GM23248 (cell line): Measurements from ENCODE around the gene ARHGDIA. TPM values are rescaled to one million over a fixed set of nuclear protein-coding genes. Genes with fewer than 3 reads are reported as not detected.

Experiments used
- DNase-seq: peaks from one replicate; pipeline ENCODE4 v3.0.0-alpha.2; 2015
- H2AFZ ChIP-seq: fragments of 200-600 bp; sonication (generic); 2 replicates; pipeline ENCODE4 v1.6.1; 2016; ENCODE audit warnings: antibody characterized with exemption
- H3F3A ChIP-seq: fragments of 200-600 bp; sonication (generic); 2 replicates; pipeline ENCODE4 v1.6.1; 2016; ENCODE audit warnings: mild to moderate bottlenecking, antibody characterized with exemption, mixed run types; ENCODE audit not compliant: insufficient read depth
- H3K27ac ChIP-seq: fragments of 200-600 bp; sonication (generic); 2 replicates; pipeline ENCODE4 v1.5.1; 2016; ENCODE audit warnings: mild to moderate bottlenecking
- H3K27me3 ChIP-seq: fragments of 200-600 bp; sonication (generic); replicated peaks from 2 replicates; pipeline ENCODE4 v1.6.1; 2016; ENCODE audit warnings: mild to moderate bottlenecking; ENCODE audit not compliant: insufficient read depth
- H3K36me3 ChIP-seq: fragments of 200-600 bp; sonication (generic); 2 replicates; pipeline ENCODE4 v1.6.1; 2016; ENCODE audit warnings: low read depth, mild to moderate bottlenecking
- H3K4me1 ChIP-seq: fragments of 200-600 bp; sonication (generic); 2 replicates; pipeline ENCODE4 v1.6.1; 2016; ENCODE audit warnings: mild to moderate bottlenecking; ENCODE audit not compliant: insufficient read depth
- H3K4me2 ChIP-seq: fragments of 200-600 bp; sonication (generic); one replicate; pipeline ENCODE4 v1.6.1; 2016; ENCODE audit warnings: mild to moderate bottlenecking; ENCODE audit not compliant: unreplicated experiment
- H3K4me3 ChIP-seq: fragments of 200-600 bp; sonication (generic); 2 replicates; pipeline ENCODE4 v1.5.1; 2016; ENCODE audit warnings: mild to moderate bottlenecking
- H3K79me2 ChIP-seq: fragments of 200-600 bp; sonication (generic); 2 replicates; pipeline ENCODE4 v1.6.1; 2016; ENCODE audit warnings: mild to moderate bottlenecking; ENCODE audit not compliant: insufficient read depth
- H3K9ac ChIP-seq: fragments of 200-600 bp; sonication (generic); 2 replicates; pipeline ENCODE4 v1.6.1; 2016; ENCODE audit warnings: mild to moderate bottlenecking
- H3K9me2 ChIP-seq: fragments of 200-600 bp; sonication (generic); 2 replicates; pipeline ENCODE4 v1.6.1; 2016; ENCODE audit warnings: mixed run types, mild to moderate bottlenecking, moderate library complexity; ENCODE audit not compliant: insufficient read depth
- H3K9me3 ChIP-seq: fragments of 200-600 bp; sonication (generic); one replicate; pipeline ENCODE4 v1.6.1; 2017; ENCODE audit warnings: low read depth
- H4K20me1 ChIP-seq: fragments of 200-600 bp; sonication (generic); 2 replicates; pipeline ENCODE4 v1.6.0; 2016; ENCODE audit not compliant: insufficient read depth
- EZH2 ChIP-seq: fragments of 200-600 bp; sonication (generic); IDR thresholded peaks from 2 replicates; pipeline ENCODE4 v1.6.1; 2018; ENCODE audit warnings: antibody characterized with exemption, mild to moderate bottlenecking; ENCODE audit not compliant: insufficient read depth, poor library complexity, severe bottlenecking
- EZH2phosphoT487 ChIP-seq: fragments of 200-600 bp; sonication (generic); IDR thresholded peaks from 2 replicates; pipeline ENCODE4 v1.6.1; 2018; ENCODE audit warnings: antibody characterized with exemption, moderate library complexity, mild to moderate bottlenecking, low read depth; ENCODE audit not compliant: insufficient read depth
- WGBS, 2 experiments: methylation state at CpG; one replicate each; pipeline ENCODE4 v1.1.6; 2015 to 2017; ENCODE audit warnings: low lambda C conversion rate in 2 of 2, low coverage in 1 of 2; ENCODE audit errors: missing lambda C conversion rate in 2 of 2; 5-methylcytosine and 5-hydroxymethylcytosine counted together
- in situ Hi-C: fragments of 300-500 bp; cut with MboI; formaldehyde crosslinking; loops from 2 replicates; pipeline ENCODE4 v1.15.0; 2020
- polyA plus RNA-seq: library from polyadenylated mRNA; unstranded; fragments of >200 nt; fragmentation: Nextera tagmentation; extraction: Ambion mirVana; gene quantifications from 2 replicates; pipeline ENCODE4 v1.2.1, GENCODE V29; 2016
- total RNA-seq: library from RNA; depleted of rRNA; stranded (reverse); fragments of >200 nt; shearing (Covaris generic); gene quantifications from 2 replicates; pipeline ENCODE4 v1.2.3, GENCODE V29; 2014

The ARHGDIA gene
- total and polyA plus RNA-seq, 2 experiments from 2014 or later: 208 to 310 TPM

GRCh38 chr17:81828656-81829055 lies 42.5 kb downstream of the ARHGDIA start:
- TF ChIP-seq EZH2 (no peak), EZH2phosphoT487 (no peak)
- no peak for DNase-seq
- Histone ChIP-seq H3K4me2 (no peak overlapping the region), H3K4me1 (peaks cover 7% of the 10 kb centered on the region), H2AFZ (no peak overlapping the region), H3K9me3 (no peaks in the 10 kb centered on the region), H3K4me3 (no peak overlapping the region), H3K79me2 (peaks cover 46% of the 10 kb centered on the region), H3F3A (peaks cover 5% of the 10 kb centered on the region; the same call in 1 of the 2 replicates), H4K20me1 (no peaks in the 10 kb centered on the region), H3K9ac (no peak overlapping the region), H3K36me3 (no peaks in the 10 kb centered on the region), H3K9me2 (no peaks in the 10 kb centered on the region), H3K27me3 (no peaks in the 10 kb centered on the region), H3K27ac (no peak overlapping the region)
- WGBS, 2 experiments: 86 to 89% methylated on average over 7 of the region's 7 CpGs
- in situ Hi-C loops: no loop called here

GRCh38 chr17:81825841-81826466 lies 45.2 kb downstream of the ARHGDIA start:
- H3F3A ChIP-seq: no peaks in the 10 kb centered on the region
- no peak overlapping the region for H3K4me3 ChIP-seq
- no peak overlapping the region for H3K4me2 ChIP-seq
- H2AFZ ChIP-seq: no peak overlapping the region
- peaks cover 35% of the 10 kb centered on the region for H3K79me2 ChIP-seq
- no peaks in the 10 kb centered on the region for H3K9me2 ChIP-seq
- DNase-seq: no peak
- 86 to 88% methylated on average over 11 of the region's 11 CpGs for WGBS, 2 experiments
- H3K4me1 ChIP-seq: no peaks in the 10 kb centered on the region
- H4K20me1 ChIP-seq: no peaks in the 10 kb centered on the region
- TF ChIP-seq EZH2phosphoT487: no peak
- TF ChIP-seq EZH2: no peak
- no peaks in the 10 kb centered on the region for H3K36me3 ChIP-seq
- no peaks in the 10 kb centered on the region for H3K27me3 ChIP-seq
- no peaks in the 10 kb centered on the region for H3K9me3 ChIP-seq
- no peak overlapping the region for H3K9ac ChIP-seq
- H3K27ac ChIP-seq: no peak overlapping the region
- in situ Hi-C loops: no loop called here

- H4K20me1 ChIP-seq: no peaks in the 10 kb centered on the region
Observed at GRCh38 chr17:81824595-81824994, 46.5 kb downstream of the ARHGDIA start.

GRCh38 chr17:81823820-81824550 lies 47.2 kb downstream of the ARHGDIA start:
- no peaks in the 10 kb centered on the region for H3K27me3 ChIP-seq
- no peaks in the 10 kb centered on the region for H3F3A ChIP-seq
- H3K27ac ChIP-seq: no peak overlapping the region
- H3K9ac ChIP-seq: no peak overlapping the region
- no peaks in the 10 kb centered on the region for H3K4me1 ChIP-seq
- H3K4me2 ChIP-seq: no peak overlapping the region
- H4K20me1 ChIP-seq: no peaks in the 10 kb centered on the region
- H3K36me3 ChIP-seq: no peaks in the 10 kb centered on the region
- H3K9me3 ChIP-seq: no peaks in the 10 kb centered on the region
- in situ Hi-C loops: no loop called here
- WGBS, 2 experiments: 89 to 90% methylated on average over 24 to 33 of the region's 33 CpGs
- H2AFZ ChIP-seq: no peak overlapping the region
- no peak for TF ChIP-seq EZH2phosphoT487
- TF ChIP-seq EZH2: no peak
- no peak for DNase-seq
- peaks cover 18% of the 10 kb centered on the region for H3K79me2 ChIP-seq
- no peak overlapping the region for H3K4me3 ChIP-seq
- no peaks in the 10 kb centered on the region for H3K9me2 ChIP-seq

More at GRCh38 chr17:81824595-81824994, 46.5 kb downstream of the ARHGDIA start:
- no peak for TF ChIP-seq EZH2phosphoT487
- no peak for TF ChIP-seq EZH2
- WGBS, 2 experiments: 93 to 94% methylated on average over 10 to 11 of the region's 11 CpGs
- Histone ChIP-seq H3K27ac (no peak overlapping the region), H3K9me3 (no peaks in the 10 kb centered on the region), H3K27me3 (no peaks in the 10 kb centered on the region), H3K9ac (no peak overlapping the region), H3K79me2 (peaks cover 22% of the 10 kb centered on the region), H2AFZ (no peak overlapping the region), H3K36me3 (no peaks in the 10 kb centered on the region), H3K9me2 (no peaks in the 10 kb centered on the region), H3K4me1 (no peaks in the 10 kb centered on the region), H3K4me2 (no peak overlapping the region), H3F3A (no peaks in the 10 kb centered on the region), H3K4me3 (no peak overlapping the region)
- in situ Hi-C loops: no loop called here
- DNase-seq: no peak
